NCI-H1417 (cell line): ENCODE results near the gene NELFB.

ENCODE experiments used
- DNase-seq, 3 experiments: peaks; one replicate each; lab custom pipeline; 2025; lab: John Stamatoyannopoulos, UW

Gene NELFB

DNA sequence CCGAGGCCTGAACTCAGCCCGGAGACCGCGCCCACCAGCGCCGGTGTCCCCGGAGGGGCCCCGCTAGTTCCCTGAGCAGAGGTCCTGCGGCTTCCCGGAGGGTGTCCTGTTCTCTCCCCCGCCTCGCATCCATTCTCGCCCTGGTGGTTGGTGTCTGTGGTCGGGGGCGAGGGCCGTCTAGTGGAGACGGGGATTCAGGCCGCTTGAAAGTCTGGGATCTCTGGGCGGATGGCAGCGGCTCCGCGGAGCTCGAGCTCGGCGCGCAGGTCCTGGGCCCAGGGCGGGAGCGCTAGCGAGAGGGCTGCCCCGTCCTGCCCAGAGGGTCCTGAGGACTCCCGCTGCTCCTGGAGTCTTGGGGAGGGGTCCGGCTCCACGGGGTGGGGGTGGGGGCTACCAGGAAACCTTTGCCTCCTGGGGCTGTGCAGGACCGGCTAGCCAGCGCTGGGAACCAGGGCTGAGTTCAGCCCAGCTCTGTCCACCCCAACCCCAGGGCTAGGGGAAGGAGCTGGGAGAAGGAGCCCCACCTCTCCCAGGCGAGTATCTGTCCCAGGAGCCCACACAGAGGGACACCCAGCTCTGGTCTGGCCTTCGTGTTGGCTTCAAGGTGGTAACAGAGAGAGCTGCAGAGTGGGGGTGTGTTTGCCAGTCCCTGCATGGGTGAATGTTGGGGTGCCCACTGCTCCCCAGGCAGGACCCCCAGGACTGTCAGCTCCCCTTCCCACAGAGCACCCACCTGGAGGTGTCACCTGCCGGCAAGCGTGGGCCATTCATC is 26.4 kb downstream of the NELFB start:
- DNase-seq: no peak

DNA sequence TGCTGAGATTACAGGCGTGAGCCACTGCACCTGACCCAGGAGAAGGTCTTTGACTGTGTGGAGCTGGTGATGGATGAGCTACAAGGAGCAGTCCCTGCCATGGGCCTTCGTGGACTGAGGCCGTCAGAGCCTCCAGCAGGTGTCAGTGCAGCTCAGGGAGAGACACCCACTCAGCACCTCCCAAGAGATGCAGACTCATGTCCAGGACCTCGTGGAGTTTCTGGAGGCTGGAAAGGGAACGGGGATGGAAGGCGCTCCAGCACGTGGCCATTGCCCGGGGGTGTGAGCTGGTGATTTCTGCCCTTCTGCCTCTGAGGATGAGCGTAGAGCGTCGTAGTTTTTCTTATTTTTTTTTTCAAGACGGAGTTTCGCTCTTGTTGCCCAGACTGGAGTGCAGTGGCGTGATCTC is 31.9 kb downstream of the NELFB start:
- DNase-seq: peak; percentile 37 to 71 (median 40)

DNA sequence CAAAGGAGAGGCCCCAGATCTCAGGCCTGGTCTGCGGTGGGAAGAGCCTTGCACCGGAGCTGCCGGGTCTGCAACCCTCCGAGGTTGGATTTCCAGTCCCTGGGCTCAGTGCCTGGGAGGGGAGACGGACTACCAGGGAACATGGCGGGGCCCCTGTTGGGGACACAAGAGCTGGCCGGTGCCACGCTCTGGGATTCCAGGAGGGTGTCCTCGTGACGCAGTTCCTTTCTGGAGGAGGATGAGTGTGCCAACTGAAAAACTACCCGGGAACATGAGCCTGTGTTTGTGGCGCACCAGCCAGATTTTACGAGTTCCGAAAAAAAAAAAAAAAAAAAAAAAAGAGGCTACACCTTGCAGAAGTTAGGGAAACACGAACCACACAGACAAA is 38.0 kb downstream of the NELFB start:
- DNase-seq: no peak

DNA sequence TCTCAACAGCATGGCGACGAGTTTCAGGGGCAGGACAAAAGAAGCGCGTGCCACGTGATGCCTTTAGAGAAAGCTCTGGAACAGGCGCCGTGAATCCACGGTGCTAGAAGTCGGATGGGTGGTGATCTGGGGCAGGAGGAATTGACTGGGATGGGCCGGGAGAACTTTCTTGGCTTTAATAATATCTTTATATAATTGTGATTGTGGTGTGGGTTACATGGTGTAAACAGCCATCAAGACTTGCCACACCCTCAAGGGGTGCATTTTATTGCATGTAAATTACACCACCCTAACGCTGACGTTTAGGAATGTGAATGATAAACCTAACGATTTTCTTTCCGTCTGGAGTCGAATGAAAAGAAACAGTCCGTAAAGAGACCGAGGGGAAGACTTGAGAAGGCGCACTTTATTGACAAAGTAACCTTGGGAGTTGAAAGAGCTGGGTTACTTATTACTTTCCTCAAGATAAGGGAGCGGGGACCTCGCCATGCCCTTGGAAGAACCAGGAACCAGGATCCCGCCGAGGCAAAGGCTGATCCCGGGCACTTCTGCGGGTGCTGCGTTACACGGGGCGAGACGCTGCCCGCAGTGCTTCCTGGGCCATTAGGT is 38.5 kb downstream of the NELFB start:
- no peak for DNase-seq

DNA sequence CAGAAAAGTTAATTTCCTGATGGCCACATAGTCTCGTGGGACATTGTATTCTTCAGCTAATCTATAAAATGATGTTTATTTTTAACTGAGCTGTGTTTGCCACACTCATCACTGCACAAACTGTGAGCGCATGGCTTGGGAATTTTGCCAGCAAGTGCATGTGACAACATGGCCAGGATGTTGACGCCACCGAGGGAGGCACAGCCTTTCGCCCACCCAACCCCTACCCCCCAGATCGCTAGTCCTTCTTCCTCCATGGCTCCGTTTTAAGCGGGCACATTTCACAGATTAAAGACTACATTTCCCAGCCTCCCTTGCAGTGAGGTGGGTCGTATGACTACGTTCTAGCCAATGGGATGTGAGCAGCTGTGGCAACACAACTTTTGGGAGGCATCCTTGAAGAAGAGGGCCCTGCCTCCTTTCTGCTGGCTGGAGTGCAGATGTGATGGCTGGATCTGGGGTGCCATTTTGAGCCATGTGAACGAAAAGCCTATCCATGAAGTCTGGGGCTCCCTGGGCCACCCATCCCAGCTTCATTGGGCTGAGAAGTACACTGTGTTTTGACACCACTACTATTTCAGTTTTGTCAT is 39.1 kb downstream of the NELFB start:
- DNase-seq: peak in 2 of 3 experiments; percentile 52 to 64

DNA sequence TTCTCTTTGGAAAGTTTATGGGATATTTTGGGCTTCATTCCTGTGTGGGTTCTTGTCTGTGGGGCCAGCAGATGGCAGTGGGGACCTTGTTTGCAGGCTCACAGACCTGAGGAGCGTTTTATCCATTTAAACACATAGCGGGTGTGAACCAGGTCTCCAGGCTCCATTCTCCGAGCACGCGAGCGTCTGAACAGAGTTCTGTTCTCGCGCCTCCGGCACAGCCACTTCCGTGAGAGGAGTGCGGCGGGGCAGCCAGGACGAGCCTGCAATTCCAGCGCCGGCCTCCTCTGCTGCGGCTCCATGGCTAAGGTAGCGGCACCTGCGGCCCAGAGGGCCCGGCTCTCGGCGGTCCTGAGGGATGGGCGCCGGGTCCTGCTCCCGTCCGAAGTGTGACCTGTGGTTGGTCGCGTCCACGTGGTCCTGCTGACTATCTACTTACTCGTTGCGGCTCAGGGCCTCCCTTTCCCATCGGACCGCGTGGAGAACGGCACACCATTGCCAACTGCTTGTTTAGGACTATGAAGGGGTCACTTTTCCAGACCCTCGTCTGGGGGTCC is 39.6 kb downstream of the NELFB start:
- peak in 2 of 3 experiments; percentile 58 to 71 for DNase-seq

DNA sequence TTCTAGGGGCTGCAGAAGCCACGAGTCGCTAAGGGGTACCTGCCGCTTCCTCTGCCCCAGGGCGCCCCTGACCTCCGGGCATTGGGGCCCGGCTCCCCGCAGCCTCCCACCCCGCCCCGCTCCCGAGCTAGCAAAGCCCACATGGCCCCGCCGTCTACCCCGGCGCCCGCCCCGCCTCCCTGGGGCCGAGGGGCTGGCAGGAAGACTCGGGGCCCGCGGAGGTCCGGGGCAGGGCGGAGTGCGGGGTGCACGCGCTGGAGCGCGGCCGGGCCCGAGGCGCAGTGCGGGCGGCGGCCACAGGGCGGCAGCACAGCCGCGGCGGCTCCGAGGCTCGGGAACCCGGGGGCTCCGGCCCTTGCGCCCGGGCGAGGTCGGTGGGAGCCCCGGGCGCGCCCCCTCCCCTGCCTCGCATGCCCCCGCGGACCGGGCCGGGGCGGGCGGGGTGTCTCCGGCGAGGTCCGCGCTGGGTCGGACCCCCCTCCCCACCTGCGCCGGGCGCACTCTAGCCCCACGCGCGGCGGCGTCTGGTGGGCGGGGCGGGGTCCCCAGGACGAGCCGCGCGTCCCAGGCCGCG is 40.2 kb downstream of the NELFB start:
- peak in 2 of 3 experiments; percentile 53 to 61 for DNase-seq

DNA sequence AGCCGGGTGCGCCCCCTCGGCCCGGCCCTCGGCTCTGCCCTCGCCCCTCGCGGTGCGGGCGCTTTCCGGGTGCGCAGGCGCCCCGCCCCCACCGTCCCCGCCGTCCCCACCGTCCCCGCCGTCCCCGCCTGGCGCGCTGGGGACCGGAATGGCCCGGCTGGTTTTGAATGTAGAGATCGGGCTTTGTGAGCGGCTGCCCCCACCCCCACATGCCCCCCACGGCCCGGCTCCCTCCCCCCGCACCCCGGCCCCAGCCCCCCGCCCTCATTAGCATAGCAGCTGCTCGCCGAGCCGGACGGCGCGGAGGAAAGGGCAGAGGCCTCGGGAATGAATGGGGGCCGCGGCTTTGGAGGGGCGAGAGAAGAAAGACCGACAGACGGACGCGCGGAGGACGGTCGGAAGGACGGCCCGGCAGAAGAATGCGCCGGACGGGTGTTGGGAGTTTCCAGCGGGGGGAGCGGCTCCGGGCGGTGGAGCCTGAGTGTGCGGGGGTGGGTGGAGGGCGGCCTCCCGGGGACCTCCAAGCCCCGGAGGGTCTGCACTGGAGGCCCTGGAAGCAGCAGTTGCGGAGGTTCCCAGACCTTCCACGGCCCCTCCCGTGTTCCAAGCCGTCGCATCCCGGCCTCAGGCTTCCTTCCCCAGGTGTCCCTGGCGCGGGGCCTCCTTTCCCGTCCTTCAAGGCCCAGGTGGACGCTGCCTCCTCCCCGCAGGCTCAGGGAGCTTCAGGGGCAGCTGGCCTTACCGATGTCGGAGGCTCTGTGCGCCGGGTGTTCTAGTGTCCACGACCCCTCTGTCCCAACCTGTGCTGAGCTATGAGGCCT is 40.9 kb downstream of the NELFB start:
- peak in 1 of 3 experiments; percentile 44 for DNase-seq

DNA sequence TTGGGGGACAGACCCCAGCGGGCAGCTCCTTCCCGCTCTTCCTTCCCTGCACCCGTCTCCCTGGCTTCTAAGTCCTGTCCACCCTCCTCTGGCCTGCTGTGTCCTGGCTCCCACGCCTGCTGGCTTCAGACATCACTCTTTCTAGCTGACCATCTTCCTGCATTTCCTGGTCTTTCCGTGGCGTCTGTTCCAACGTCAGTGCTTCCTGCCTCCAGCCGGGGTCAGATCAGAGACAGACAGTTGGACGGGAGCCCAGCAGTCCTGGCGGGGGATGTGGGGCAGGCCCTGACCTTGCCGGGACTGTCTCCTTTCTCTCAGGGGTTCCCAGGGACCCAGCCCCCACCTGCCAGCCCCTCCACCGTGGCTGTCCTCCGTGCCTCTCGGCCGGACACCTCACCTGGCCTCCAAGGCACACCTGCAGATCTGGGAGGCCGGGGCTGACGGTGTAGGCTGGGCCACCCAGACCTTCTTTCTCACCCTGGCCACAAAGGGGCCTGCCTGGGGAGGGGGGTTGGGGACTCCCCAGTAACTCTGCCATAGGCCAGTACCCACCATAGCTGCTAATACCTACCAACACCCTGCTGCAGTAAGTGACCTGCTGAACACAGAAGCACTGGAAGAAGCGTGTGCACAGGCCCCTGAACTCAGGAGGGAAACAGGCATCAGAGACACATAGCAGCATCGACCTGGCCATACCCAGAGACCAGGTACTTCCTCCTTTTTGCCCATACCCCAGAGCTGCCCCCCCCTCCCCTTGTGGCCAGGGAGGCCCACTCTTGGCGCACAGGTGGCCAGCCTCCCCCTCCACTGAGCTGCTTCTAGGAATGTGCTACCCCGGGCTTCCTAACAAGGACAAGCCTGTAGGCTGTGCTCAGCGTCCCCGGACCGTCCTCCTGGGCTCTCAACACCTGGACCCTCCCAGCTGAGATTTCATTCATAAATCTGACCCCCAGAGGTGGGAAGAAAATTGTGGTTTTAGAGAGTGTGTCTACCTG is 41.8 kb downstream of the NELFB start:
- peak in 1 of 3 experiments; percentile 49 for DNase-seq

DNA sequence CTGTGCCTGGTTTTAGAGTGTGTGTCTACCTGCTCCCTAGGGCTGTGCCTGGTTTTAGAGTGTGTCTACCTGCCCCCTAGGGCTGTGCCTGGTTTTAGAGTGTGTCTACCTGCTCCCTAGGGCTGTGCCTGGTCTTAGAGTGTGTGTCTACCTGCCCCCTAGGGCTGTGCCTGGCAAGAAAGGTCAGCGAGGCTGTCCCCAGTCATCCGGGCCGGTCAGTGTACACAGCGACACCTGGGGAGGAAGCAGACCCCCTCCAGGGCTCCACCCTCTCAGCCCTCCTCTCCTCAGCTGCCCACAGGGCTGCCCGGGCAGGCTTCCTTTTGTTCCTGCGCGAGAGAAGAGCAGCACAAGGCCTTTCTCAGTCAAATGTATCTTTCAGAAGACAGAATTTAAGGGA is 42.8 kb downstream of the NELFB start:
- DNase-seq: peak in 2 of 3 experiments; percentile 58 to 69

DNA sequence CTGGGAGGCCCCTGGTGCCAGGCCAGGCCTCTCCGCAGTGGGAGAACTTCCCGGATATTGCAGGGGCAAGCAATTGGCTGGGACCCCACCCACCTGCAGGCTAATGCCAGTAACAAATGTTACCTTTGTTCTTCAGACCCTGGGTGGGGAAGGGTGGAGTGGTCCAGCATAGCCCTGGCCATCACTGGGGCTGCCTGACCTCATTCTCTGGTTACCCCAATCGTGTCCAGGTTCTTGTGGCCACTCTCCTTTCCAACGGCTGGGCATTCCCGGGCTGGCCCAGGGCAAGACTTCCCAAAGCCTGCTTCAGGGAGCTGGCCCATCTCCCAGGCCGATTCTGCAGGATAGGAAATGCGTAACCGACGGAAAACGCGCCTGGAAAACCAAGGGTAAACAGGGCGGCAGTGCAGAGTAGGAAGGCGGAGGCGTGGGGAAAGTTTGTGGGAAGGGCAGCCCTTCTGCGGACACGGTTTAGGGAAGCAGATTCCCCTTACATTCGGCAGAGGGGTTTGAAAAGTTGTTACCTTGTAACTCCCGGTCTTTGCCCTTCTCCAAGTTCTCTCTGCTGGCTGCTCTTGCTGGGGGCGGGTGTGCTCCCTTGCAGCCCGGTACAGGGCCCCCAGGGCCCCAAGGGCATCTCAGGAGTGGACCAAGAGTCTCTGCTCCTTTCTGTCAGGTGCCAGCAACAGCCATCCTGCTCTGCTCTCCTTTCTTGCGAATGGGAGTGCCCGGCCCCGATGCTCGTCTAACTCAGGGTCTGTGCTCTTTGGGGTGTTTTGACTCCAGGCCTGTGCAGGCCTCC is 43.5 kb downstream of the NELFB start:
- DNase-seq: no peak

DNA sequence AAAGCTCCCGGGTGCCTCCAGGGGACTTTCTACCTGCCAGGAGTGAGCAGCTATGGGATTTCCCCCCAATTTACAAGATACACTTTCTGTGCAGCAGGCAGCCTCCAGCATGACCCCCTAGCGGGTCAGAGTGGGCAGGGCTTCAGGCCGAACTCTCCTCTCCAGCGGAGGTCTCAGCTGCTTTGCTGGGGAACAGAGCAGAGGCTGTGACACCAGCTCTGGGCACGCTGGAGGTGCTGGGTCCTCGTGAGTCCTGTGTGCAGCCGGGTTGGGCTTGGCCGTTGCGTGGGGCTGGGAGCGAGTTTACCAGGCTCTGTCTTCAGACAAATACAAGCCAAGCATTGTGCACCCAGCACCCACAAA is 44.1 kb downstream of the NELFB start:
- DNase-seq: no peak

DNA sequence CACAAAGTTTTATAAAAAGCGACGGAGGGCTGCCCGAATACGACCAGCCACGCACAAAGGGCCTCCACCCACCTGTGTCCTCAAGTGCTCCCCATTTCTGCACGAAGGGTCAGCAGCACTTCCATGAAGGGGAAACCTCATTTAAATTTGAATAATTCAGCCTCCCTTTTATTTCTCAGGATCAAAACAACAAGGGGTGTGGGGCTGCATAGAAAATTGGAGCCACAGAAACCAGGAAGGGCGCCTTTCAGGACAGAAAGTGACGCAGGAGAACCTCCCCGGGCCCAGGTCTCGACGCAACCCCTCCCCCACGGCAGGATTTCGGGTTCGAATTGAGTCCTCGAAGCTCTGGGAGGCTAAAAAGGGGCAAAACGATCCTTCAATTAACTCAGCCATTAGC is 44.8 kb downstream of the NELFB start:
- DNase-seq: peak; percentile 1 to 61 (median 31)

DNA sequence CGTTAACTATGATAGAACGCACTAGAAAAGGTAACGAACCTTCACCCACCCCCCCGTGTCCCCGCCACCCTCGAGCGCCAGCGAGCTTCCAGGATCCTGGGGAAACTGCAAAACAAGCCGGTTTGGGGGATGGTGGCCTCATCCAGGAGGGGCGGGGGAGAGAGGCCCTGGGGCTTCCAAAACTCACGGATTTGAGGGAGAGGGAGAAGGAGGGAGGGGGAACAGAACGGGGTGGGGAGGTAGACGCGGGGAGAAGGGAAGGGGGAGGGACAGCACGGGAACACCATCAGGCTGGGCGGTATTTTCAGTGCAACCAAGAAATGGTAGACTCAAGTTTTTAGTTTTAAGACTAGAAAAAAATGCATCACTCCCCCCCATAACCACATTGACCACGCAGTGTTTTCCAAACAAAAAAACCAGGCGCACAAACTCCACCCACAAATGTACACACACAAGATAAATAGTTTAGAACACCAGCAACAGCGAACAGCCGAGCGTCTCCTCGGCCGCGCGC is 45.5 kb downstream of the NELFB start:
- DNase-seq: peak in 2 of 3 experiments; percentile 76 to 77

DNA sequence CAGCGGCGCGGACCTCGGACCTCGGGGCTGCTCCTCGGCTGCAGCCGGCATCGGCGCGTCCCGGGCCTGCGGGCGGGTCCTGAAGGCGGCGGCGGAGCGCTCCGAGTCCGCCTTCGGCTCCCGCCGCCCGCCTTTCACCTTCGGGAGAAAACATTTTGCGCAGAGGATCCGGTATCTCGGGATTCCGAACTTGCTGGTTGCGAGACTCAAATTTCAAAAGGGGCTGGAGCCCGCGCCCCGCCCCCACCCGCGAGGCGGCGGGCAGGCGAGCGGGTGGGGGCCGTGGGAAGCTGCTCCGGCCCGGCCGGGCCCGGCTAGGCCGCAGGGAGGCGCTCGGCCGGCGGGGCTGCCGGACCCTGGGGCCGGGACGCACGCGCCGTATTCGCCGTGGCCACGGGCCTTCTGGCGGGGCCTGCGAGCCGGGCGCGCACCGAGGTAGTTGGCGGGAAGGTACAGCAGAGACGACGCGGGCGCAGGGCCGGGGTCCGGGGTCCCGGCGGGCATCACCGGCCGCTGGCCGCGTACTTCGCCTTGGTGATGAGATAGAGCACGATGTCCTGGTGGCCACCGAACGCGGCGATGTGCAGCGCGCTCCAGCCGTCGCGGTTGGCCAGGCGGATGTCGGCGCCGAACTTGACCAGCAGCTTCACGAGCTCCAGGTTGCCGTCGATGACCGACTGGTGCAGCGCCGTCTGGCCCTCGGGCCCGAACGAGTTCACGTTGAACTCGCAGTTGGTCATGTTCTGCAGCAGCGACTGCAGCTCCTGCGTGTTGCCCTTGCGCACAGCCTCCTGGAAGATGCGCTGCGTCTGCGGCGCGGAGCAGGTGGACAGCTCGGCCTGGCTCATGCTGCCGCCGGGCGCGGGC is 46.2 kb downstream of the NELFB start:
- peak; percentile 12 to 77 (median 74) for DNase-seq

DNA sequence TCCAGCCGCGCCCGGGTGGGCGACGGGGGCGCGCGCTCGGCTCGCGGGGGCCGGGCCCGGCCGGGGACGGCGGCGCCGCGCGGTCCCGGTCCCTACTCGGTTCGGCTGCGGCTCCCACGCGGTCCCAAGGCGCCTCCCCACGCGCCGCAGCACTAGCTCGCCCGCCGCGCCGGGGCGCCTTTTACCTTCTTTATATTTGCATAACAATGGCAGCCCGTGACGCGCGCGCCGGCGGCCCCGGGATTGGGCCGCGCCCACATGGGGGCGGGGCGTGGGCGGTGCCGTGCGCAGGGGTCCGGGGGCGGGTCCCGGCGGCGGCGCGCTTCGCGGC is 47.0 kb downstream of the NELFB start, which contains the start of gene NRARP:
Gene NRARP, minus strand, starts transcription at position 154 of the 331 bp plus-strand sequence. CDS start 343 bp downstream, outside the sequence.
- DNase-seq: peak; percentile 73 to 94 (median 89)

DNA sequence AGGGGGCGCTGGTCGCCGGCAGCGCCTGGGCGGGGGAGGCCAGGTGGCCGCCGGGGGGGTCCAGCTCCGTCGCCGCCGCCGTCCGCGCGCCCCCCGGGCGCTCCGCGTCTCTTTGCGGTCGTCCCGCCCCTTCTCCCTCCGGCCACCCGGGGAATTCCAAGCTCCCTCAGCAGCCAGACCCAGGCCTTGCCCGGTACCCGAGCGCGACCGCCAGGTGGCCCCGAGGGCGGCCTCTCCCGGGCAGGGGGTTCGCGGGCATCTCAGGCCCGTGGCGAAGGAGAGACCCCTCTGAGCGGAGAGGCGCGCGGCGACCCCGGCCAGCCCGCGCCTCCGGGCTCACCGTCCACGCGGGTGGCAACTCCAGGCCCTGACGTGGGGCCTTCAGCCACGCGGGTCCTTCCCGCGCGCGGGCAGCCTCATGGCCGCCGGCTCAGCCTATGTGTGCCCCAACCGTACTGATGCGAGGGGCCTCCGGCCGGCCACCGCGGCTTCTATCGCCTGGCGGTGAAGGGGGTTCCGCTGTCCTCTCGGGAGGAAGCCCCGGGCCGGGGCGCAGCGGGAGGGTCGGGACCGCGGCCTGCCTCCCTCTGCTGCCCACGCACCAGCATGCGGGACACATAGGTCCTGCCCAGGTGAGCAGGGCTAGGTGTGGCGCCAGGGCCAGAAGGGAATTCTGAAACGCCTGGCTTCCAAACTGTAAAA is 47.5 kb downstream of the NELFB start:
- peak in 2 of 3 experiments; percentile 89 to 94 for DNase-seq
